Measurements from ENCODE around the gene PPP1R14C. TPM values are rescaled to one million over a fixed set of nuclear protein-coding genes. Genes with fewer than 3 reads are reported as not detected.

PPP1R14C gene
- total and polyA plus RNA-seq, 10 of the 15 experiments (the other 5 are each of a cell fraction or from before 2014, with no cell fraction given): 0.07 to 1.6 (median 0.13) TPM; not detected in 4

- DNase-seq (ENCODE audit: low read depth, low spot score): no peak
- H3K4me2 ChIP-seq (ENCODE audit: control insufficient read depth, insufficient read depth): no peak overlapping the region
- ChIA-PET SMC1A (ENCODE audit: uncharacterized antibody, unreplicated experiment) (no interaction called here), RAD21 (ENCODE audit: unreplicated experiment) (no interaction called here), CTCF (interaction anchor here (0.8 kb wide), 1 partner anchor 134 kb away, joined by 3 read pairs; no protein-coding TSS in a partner anchor), POLR2A (no interaction called here)
- no peak overlapping the region for H2AFZ ChIP-seq (ENCODE audit: control insufficient read depth, low read depth, low read length)
- 16% methylated on average over 9 of the region's 9 CpGs for WGBS (ENCODE audit: insufficient coverage, insufficient replicate concordance, low lambda C conversion rate, missing lambda C conversion rate)
- no peaks in the 10 kb centered on the region for H3K9me3 ChIP-seq (replicated peaks; ENCODE audit: control insufficient read depth, insufficient read depth, low read length)
- no peaks in the 10 kb centered on the region for H3K4me1 ChIP-seq (ENCODE audit: control insufficient read depth, insufficient read depth, low read length)
- BruUV-seq (replicated peaks): no TSS peak
- no peak overlapping the region for H3K27ac ChIP-seq (ENCODE audit: control insufficient read depth, insufficient read depth)
- ATAC-seq: no peak
- H3K4me3 ChIP-seq: no peak overlapping the region
- H3K9ac ChIP-seq (ENCODE audit: control insufficient read depth, insufficient read depth, low read length): no peak overlapping the region
- in situ Hi-C loops (cut with MboI): no loop called here
- H3K36me3 ChIP-seq (ENCODE audit: control insufficient read depth in 2 of 2, insufficient read depth in 2 of 2, low read length in 1 of 2): no peaks in the 10 kb centered on the region
- H4K20me1 ChIP-seq (ENCODE audit: control insufficient read depth, insufficient read depth): no peaks in the 10 kb centered on the region
- TF ChIP-seq NFXL1 (IDR thresholded peaks at IDR 0.05; ENCODE audit: borderline replicate concordance) (no peak), MEF2B (IDR thresholded peaks at IDR 0.05; ENCODE audit: partially characterized antibody, poor library complexity, severe bottlenecking) (peak; percentile 31)
- peaks cover 0 to 1% of the 10 kb centered on the region in 2 experiments; a peak in 3 of 4 replicates for H3K27me3 ChIP-seq (replicated peaks in 1 of 2; ENCODE audit: control insufficient read depth in 2 of 2, insufficient read depth in 2 of 2, low read length in 1 of 2)
- H3K79me2 ChIP-seq (ENCODE audit: control insufficient read depth, insufficient read depth, low read length): no peaks in the 10 kb centered on the region
- intact Hi-C loops (cut with micrococcal nuclease; ENCODE audit: unreplicated experiment): no loop called here
- no peak for FAIRE-seq
These were observed 62.0 kb downstream of the PPP1R14C start for GRCh38 chr6:150204705-150205472.

- no peak overlapping the region for H3K9ac ChIP-seq (ENCODE audit: control insufficient read depth, insufficient read depth, low read length)
- no peaks in the 10 kb centered on the region for H3K4me1 ChIP-seq (ENCODE audit: control insufficient read depth, insufficient read depth, low read length)
- H4K20me1 ChIP-seq (ENCODE audit: control insufficient read depth, insufficient read depth): no peaks in the 10 kb centered on the region; the same call in 1 of the 2 replicates
- no peaks in the 10 kb centered on the region for H3K36me3 ChIP-seq (ENCODE audit: control insufficient read depth in 2 of 2, insufficient read depth in 2 of 2, low read length in 1 of 2)
- in situ Hi-C loops (cut with MboI): no loop called here
- CTCF ChIA-PET: interaction anchor here (1.0 kb wide), 1 partner anchor 187 kb away, joined by 3 read pairs; no protein-coding TSS in a partner anchor
- H3K4me3 ChIP-seq: no peak overlapping the region
- H3K27ac ChIP-seq (ENCODE audit: control insufficient read depth, insufficient read depth): no peak overlapping the region
- ATAC-seq: peak; percentile 32; the same call in 1 of the 3 replicates
- BruUV-seq (replicated peaks): no TSS peak
- intact Hi-C loops (cut with micrococcal nuclease; ENCODE audit: unreplicated experiment): no loop called here
- no peak for FAIRE-seq
- WGBS (ENCODE audit: insufficient coverage, insufficient replicate concordance, low lambda C conversion rate, missing lambda C conversion rate): 41% methylated on average over 7 of the region's 7 CpGs
- H3K79me2 ChIP-seq (ENCODE audit: control insufficient read depth, insufficient read depth, low read length): no peaks in the 10 kb centered on the region
- no peaks in the 10 kb centered on the region; the same call in 2 of the 3 replicates for H3K9me3 ChIP-seq (replicated peaks; ENCODE audit: control insufficient read depth, insufficient read depth, low read length)
- RAD21 ChIA-PET (ENCODE audit: unreplicated experiment): no interaction called here
- H3K27me3 ChIP-seq (replicated peaks in 1 of 2; ENCODE audit: control insufficient read depth in 2 of 2, insufficient read depth in 2 of 2, low read length in 1 of 2): peaks cover 0 to 1% of the 10 kb centered on the region in 2 experiments; a peak in 2 of 4 replicates
- DNase-seq (ENCODE audit: low read depth, low spot score): no peak
- H3K4me2 ChIP-seq (ENCODE audit: control insufficient read depth, insufficient read depth): no peak overlapping the region
- TF ChIP-seq MEF2B (IDR thresholded peaks at IDR 0.05; ENCODE audit: partially characterized antibody, poor library complexity, severe bottlenecking) (peak; percentile 19), NR2F1 (conservative IDR thresholded peaks at IDR 0.05) (peak; percentile 33; the same call in 1 of the 2 replicates), ZNF207 (IDR thresholded peaks at IDR 0.05; ENCODE audit: borderline replicate concordance) (no peak), ZNF384 (IDR thresholded peaks at IDR 0.05; ENCODE audit: borderline replicate concordance, low read depth, low read length) (no peak)
- H2AFZ ChIP-seq (ENCODE audit: control insufficient read depth, low read depth, low read length): no peak overlapping the region
- POLR2A ChIA-PET: no interaction called here
- SMC1A ChIA-PET (ENCODE audit: uncharacterized antibody, unreplicated experiment): interaction anchor here (0.5 to 1.4 kb wide), 2 partner anchors 13 to 33 kb away, joined by 3 to 4 read pairs; no protein-coding TSS in a partner anchor
These were observed 65.2 kb downstream of the PPP1R14C start for GRCh38 chr6:150207931-150208570.

All from GM12878 (cell line).